GM10266 (cell line): ENCODE data around the gene BANF2.
"Not testable (repeated sequence)": the region's sequence is repeated elsewhere in the genome, so short reads cannot be mapped to it uniquely, and the experiment has no call there.

Experiments
- DNase-seq: peaks from one replicate; pipeline ENCODE4 v3.0.0; 2012; ENCODE audit errors: extremely low spot score
- CTCF ChIP-seq: IDR thresholded peaks from 2 replicates; pipeline ENCODE4 v1.5.1; 2012; ENCODE audit warnings: mild to moderate bottlenecking, low read depth; ENCODE audit not compliant: control insufficient read depth, insufficient read depth; ENCODE audit errors: missing control alignments

Gene BANF2

GRCh38 chr20:17766226-17766625 is 66.5 kb downstream of the BANF2 start:
- TF ChIP-seq CTCF: no peak
- DNase-seq: no peak

DNA sequence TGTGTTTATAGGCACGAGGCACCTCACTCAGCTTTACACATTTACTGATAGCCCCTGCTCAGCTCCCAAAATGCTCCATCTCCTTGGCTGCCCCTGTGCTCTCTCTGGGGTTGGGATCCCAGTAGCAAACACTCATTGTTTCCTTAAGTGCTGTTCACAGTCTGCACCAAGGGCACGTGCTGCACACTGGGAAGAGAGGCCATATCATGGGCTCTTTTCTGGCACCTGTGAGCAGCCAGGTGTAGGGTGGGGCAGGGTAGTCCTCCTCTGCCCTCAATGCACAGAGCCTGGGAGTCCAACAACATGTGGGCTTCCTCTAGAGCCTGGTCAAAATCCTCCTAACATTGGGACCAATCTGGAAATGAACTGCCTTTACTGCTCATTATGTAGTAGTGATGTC is 67.9 kb downstream of the BANF2 start:
- DNase-seq: no peak
- TF ChIP-seq CTCF: no peak

DNA sequence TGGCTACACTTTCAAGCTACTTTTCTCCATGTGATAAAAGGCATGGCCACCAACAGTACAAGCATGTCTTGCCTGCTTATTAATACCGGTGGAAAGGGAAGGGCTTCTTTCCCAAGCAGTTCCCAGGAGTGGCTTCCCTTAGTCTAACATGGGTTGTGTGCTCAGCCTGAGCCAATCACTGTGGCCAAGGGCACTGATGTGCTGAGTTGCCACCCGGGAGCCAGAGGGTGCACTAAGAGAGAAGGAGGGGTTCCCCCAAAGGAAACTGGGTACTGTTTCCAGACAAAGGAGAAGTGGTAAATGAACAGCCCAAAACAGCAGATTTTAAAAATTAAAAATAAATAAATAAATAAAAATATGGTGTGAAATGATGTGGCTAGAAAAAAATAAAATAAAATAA is 68.5 kb downstream of the BANF2 start:
- no peak for TF ChIP-seq CTCF
- DNase-seq: no peak

GRCh38 chr20:17769716-17770115 is 70.0 kb downstream of the BANF2 start:
- DNase-seq: not testable (repeated sequence)

- no peak for DNase-seq
- no peak for TF ChIP-seq CTCF
Measured at GRCh38 chr20:17771206-17772004, 71.6 kb downstream of the BANF2 start.

DNA sequence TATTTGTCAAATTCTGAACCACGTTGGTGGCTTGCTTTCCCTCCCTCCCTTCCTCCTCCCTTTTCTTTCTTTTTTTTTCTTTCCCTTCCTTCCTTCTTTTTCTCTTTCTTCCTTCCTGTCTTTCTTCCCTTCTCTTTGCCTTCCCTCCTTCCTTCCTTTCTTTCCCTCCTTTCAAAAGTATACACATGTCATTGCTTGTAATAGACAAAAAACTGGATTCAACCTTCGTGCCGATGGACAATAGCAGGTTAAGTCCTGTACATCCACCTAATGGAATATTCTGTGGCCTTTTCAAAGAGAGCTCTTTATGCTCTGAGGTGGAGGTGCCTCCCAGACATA is 72.2 kb downstream of the BANF2 start:
- DNase-seq: no peak
- no peak for TF ChIP-seq CTCF

- TF ChIP-seq CTCF: no peak
- no peak for DNase-seq
Measured at GRCh38 chr20:17773619-17774018, 73.9 kb downstream of the BANF2 start.

- TF ChIP-seq CTCF: no peak
- no peak for DNase-seq
Measured at GRCh38 chr20:17775600-17775999, 75.8 kb downstream of the BANF2 start.
